H1 (cell line): ENCODE data around the gene VSTM4. TPM values are rescaled to one million over a fixed set of nuclear protein-coding genes. Genes with fewer than 3 reads are reported as not detected.

Experiments used
- CTCF ChIA-PET: fragments of 300-600 bp; sonication (Branson Sonifier 250); formaldehyde crosslinking; loops from one replicate; lab custom pipeline; 2021; ENCODE audit not compliant: partially characterized antibody; lab: Charles Lee
- POLR2A ChIA-PET: fragments of 300-600 bp; sonication (Branson Sonifier 250); formaldehyde crosslinking; loops from one replicate; lab custom pipeline; 2021; ENCODE audit warnings: inconsistent platforms; ENCODE audit not compliant: partially characterized antibody; lab: Charles Lee
- DNase-seq, 2 experiments: peaks; one replicate each; pipeline versions ENCODE4 v3.0.0 to v3.0.0-alpha.2; 2010 to 2022; ENCODE audit warnings: low spot score in 2 of 2, low read depth in 1 of 2, mixed read lengths in 1 of 2
- FAIRE-seq: peaks from 2 replicates; lab custom pipeline; 2011; peaks lifted over from hg19 to GRCh38; lab: Jason Lieb, UNC
- H2AFZ ChIP-seq: 2 replicates; pipeline ENCODE4 v1.8.1; 2012; ENCODE audit warnings: low read length, inconsistent platforms
- H2AK5ac ChIP-seq: 2 replicates; pipeline ENCODE4 v1.6.1; 2013; ENCODE audit warnings: low read depth, low read length
- H2BK120ac ChIP-seq: replicated peaks from 2 replicates; pipeline ENCODE3; 2013; ENCODE audit warnings: low read depth, low read length, inconsistent platforms
- H2BK12ac ChIP-seq: 2 replicates; pipeline ENCODE4 v1.6.1; 2013; ENCODE audit warnings: low read depth, low read length
- H2BK15ac ChIP-seq: 2 replicates; pipeline ENCODE4 v1.6.1; 2013; ENCODE audit warnings: low read length
- H2BK20ac ChIP-seq: 2 replicates; pipeline ENCODE4 v1.6.1; 2013; ENCODE audit warnings: low read length
- H2BK5ac ChIP-seq: 2 replicates; pipeline ENCODE4 v1.6.1; 2013; ENCODE audit warnings: low read depth, low read length
- H3K14ac ChIP-seq: 2 replicates; pipeline ENCODE4 v1.6.1; 2013; ENCODE audit warnings: inconsistent platforms; ENCODE audit not compliant: insufficient read length
- H3K18ac ChIP-seq: 2 replicates; pipeline ENCODE4 v1.6.1; 2013; ENCODE audit warnings: low read length; ENCODE audit errors: extremely low read depth
- H3K23ac ChIP-seq: 2 replicates; pipeline ENCODE4 v1.6.1; 2013; ENCODE audit warnings: inconsistent platforms; ENCODE audit not compliant: insufficient read length
- H3K23me2 ChIP-seq: 2 replicates; pipeline ENCODE4 v1.6.1; 2013; ENCODE audit warnings: low read depth, low read length
- H3K27ac ChIP-seq: 2 replicates; pipeline ENCODE4 v1.6.1; 2011; ENCODE audit warnings: low read depth, low read length, inconsistent platforms
- H3K27me3 ChIP-seq, 4 experiments: replicated peaks in 1 of 4; 1 replicate in 1 of 4; 2 replicates in 3 of 4; pipeline versions ENCODE4 v1.6.1 to v1.8.1; 2011 to 2013; ENCODE audit warnings: low read length in 3 of 4, mild to moderate bottlenecking in 3 of 4, inconsistent platforms in 2 of 4, mixed read lengths in 2 of 4, moderate library complexity in 1 of 4; ENCODE audit not compliant: control insufficient read depth in 3 of 4, insufficient read depth in 3 of 4; ENCODE audit errors: extremely low read depth in 1 of 4
- H3K36me3 ChIP-seq, 4 experiments: 2 replicates each; pipeline versions ENCODE4 v1.6.1 to v1.8.1; 2011 to 2013; ENCODE audit warnings: mild to moderate bottlenecking in 4 of 4, low read length in 3 of 4, moderate library complexity in 2 of 4, control low read depth in 1 of 4, inconsistent platforms in 1 of 4; ENCODE audit not compliant: insufficient read depth in 4 of 4, control insufficient read depth in 2 of 4
- H3K4ac ChIP-seq: replicated peaks from 2 replicates; pipeline ENCODE3; 2013; ENCODE audit warnings: low read length, low read depth, mixed read lengths, inconsistent platforms; ENCODE audit not compliant: insufficient read length
- H3K4me1 ChIP-seq, 4 experiments: replicated peaks in 1 of 4; 1 replicate in 1 of 4; 2 replicates in 3 of 4; pipeline versions ENCODE4 v1.6.1 to v1.8.1; 2011 to 2013; ENCODE audit warnings: low read length in 3 of 4, inconsistent platforms in 2 of 4, mixed read lengths in 1 of 4; ENCODE audit not compliant: insufficient read depth in 4 of 4, control insufficient read depth in 3 of 4
- H3K4me2 ChIP-seq, 2 experiments: 2 replicates each; pipeline versions ENCODE4 v1.6.1 to v1.8.1; 2011 to 2013; ENCODE audit warnings: low read depth in 2 of 2, low read length in 2 of 2, control low read depth in 1 of 2, inconsistent platforms in 1 of 2, mild to moderate bottlenecking in 1 of 2; ENCODE audit not compliant: insufficient read depth in 1 of 2
- H3K4me3 ChIP-seq, 4 experiments: fragments of 200-600, 300-600 bp in 1 of 4; sonication (generic), shearing (Covaris generic), sonication (Bioruptor Twin) in 1 of 4; 2 replicates each; pipeline versions ENCODE4 v1.5.1 to v1.8.1; 2011 to 2016; ENCODE audit warnings: low read length in 4 of 4, low read depth in 3 of 4, control low read depth in 2 of 4, inconsistent platforms in 2 of 4, mild to moderate bottlenecking in 2 of 4, mixed read lengths in 1 of 4, moderate library complexity in 1 of 4; ENCODE audit not compliant: insufficient read depth in 2 of 4; ENCODE audit errors: extremely low read depth in 1 of 4
- H3K56ac ChIP-seq: replicated peaks from 2 replicates; pipeline ENCODE3; 2013; ENCODE audit warnings: low read depth, mild to moderate bottlenecking, mixed read lengths, low read length, inconsistent platforms; ENCODE audit not compliant: insufficient read length
- H3K79me1 ChIP-seq: 2 replicates; pipeline ENCODE4 v1.6.1; 2013; ENCODE audit warnings: low read depth, low read length, control low read depth
- H3K79me2 ChIP-seq, 2 experiments: 2 replicates each; pipeline versions ENCODE4 v1.6.1 to v1.8.1; 2012 to 2013; ENCODE audit warnings: low read length in 2 of 2, mild to moderate bottlenecking in 2 of 2, inconsistent platforms in 1 of 2; ENCODE audit not compliant: insufficient read depth in 2 of 2, control insufficient read depth in 1 of 2
- H3K9ac ChIP-seq, 4 experiments: replicated peaks in 1 of 4; 1 replicate in 1 of 4; 2 replicates in 3 of 4; pipeline versions ENCODE4 v1.6.1 to v1.8.1; 2011 to 2013; ENCODE audit warnings: low read depth in 3 of 4, low read length in 3 of 4, control low read depth in 2 of 4, mild to moderate bottlenecking in 2 of 4, moderate library complexity in 2 of 4, inconsistent platforms in 1 of 4; ENCODE audit errors: extremely low read depth in 1 of 4
- H3K9me3 ChIP-seq, 2 experiments: 2 replicates each; pipeline versions ENCODE4 v1.6.1 to v1.8.1; 2012 to 2013; ENCODE audit warnings: mild to moderate bottlenecking in 2 of 2, moderate library complexity in 2 of 2, control low read depth in 1 of 2, inconsistent platforms in 1 of 2, low read depth in 1 of 2, low read length in 1 of 2, mixed read lengths in 1 of 2; ENCODE audit not compliant: insufficient read depth in 2 of 2
- H4K20me1 ChIP-seq, 2 experiments: replicated peaks in 1 of 2; 2 replicates each; pipeline versions ENCODE3 to v1.8.1; 2011 to 2013; ENCODE audit warnings: inconsistent platforms in 2 of 2, low read length in 2 of 2, mild to moderate bottlenecking in 1 of 2; ENCODE audit not compliant: insufficient read depth in 2 of 2, control insufficient read depth in 1 of 2
- H4K5ac ChIP-seq: 2 replicates; pipeline ENCODE4 v1.6.1; 2013; ENCODE audit warnings: low read length, low read depth, mixed read lengths, inconsistent platforms; ENCODE audit not compliant: insufficient read length
- H4K8ac ChIP-seq: 2 replicates; pipeline ENCODE4 v1.8.0; 2013; ENCODE audit warnings: mild to moderate bottlenecking, moderate library complexity, low read length, inconsistent platforms; ENCODE audit not compliant: insufficient read depth; ENCODE audit errors: extremely low read depth
- H4K91ac ChIP-seq: replicated peaks from 2 replicates; pipeline ENCODE3; 2013; ENCODE audit warnings: low read length, mixed read lengths, inconsistent platforms; ENCODE audit not compliant: insufficient read length
- CHD2 ChIP-seq: IDR thresholded peaks from 2 replicates; pipeline ENCODE4 v1.6.1; 2012; ENCODE audit warnings: low read length, improper control_type of control experiment
- FOSL1 ChIP-seq: IDR thresholded peaks from 2 replicates; pipeline ENCODE4 v1.6.1; 2011; ENCODE audit warnings: mild to moderate bottlenecking, low read depth, low read length, moderate library complexity; ENCODE audit not compliant: insufficient read depth
- JUN ChIP-seq: IDR thresholded peaks from 2 replicates; pipeline ENCODE4 v1.6.1; 2011; ENCODE audit warnings: low read depth, mild to moderate bottlenecking, improper control_type of control experiment, low read length
- JUND ChIP-seq: IDR thresholded peaks from 2 replicates; pipeline ENCODE4 v1.6.1; 2011; ENCODE audit warnings: mild to moderate bottlenecking, improper control_type of control experiment, low read length
- POLR2AphosphoS5 ChIP-seq: IDR thresholded peaks from 2 replicates; pipeline ENCODE4 v1.6.1; 2011; ENCODE audit warnings: low read depth, low read length
- SUZ12 ChIP-seq: fragments of 200-600 bp; sonication (generic); IDR thresholded peaks from 2 replicates; pipeline ENCODE4 v1.6.1; 2012; ENCODE audit warnings: mild to moderate bottlenecking, inconsistent platforms, low read length, moderate library complexity, mixed read lengths
- TBP ChIP-seq: IDR thresholded peaks from 2 replicates; pipeline ENCODE4 v1.6.1; 2011; ENCODE audit warnings: low read depth, low read length, improper control_type of control experiment
- WGBS, 2 experiments: shearing (Covaris generic) in 1 of 2; methylation state at CpG; one replicate each; pipeline versions ENCODE4 v1.1.6 to v1.1.7; 2013 to 2015; ENCODE audit warnings: low lambda C conversion rate in 2 of 2, mixed read lengths in 2 of 2, inconsistent platforms in 1 of 2, low coverage in 1 of 2, missing lambda C conversion rate in 1 of 2; ENCODE audit not compliant: insufficient replicate concordance in 2 of 2, insufficient coverage in 1 of 2, insufficient read length in 1 of 2; ENCODE audit errors: extremely low coverage in 1 of 2, missing lambda C conversion rate in 1 of 2; 5-methylcytosine and 5-hydroxymethylcytosine counted together
- polyA plus RNA-seq, 7 experiments: library from polyadenylated mRNA; depleted of rRNA in 3 of 7; stranded (reverse) in 5 of 7; unstranded in 2 of 7; fragments of >200 nt in 5 of 7; fragments of 200-250 nt in 2 of 7; gene quantifications; 1 replicate in 5 of 7; 2 replicates in 1 of 7; 4 replicates in 1 of 7; pipeline versions ENCODE4 v1.2.1 to v1.2.3, GENCODE V29; 2011 to 2013; ENCODE audit warnings: missing spikeins in 2 of 7, mixed read lengths in 2 of 7
- total RNA-seq: library from RNA; stranded (reverse); fragmentation: NEBNext Ultra II Directional; extraction: Animal tissue kit (Norgen Biotek cat#: 25700); gene quantifications from 2 replicates; pipeline ENCODE4 v1.2.1, GENCODE V29; 2021
- TF ChIP-seq, protein P1 (sequence below): IDR thresholded peaks from 2 replicates; pipeline ENCODE4 v1.6.1; 2011; ENCODE audit warnings: low read depth, mild to moderate bottlenecking, low read length; ENCODE audit not compliant: insufficient read depth
- TF ChIP-seq, protein P2 (sequence below): IDR thresholded peaks from 2 replicates; pipeline ENCODE4 v1.6.1; 2012; ENCODE audit warnings: inconsistent platforms
- TF ChIP-seq, protein P3 (sequence below): IDR thresholded peaks from 2 replicates; pipeline ENCODE4 v1.6.1; 2012; ENCODE audit warnings: low read length, inconsistent platforms

The VSTM4 gene
- total and polyA plus RNA-seq, 2 of the 8 experiments (the other 6 are each of a cell fraction or from before 2014, with no cell fraction given): 0.48 to 0.73 TPM

DNA sequence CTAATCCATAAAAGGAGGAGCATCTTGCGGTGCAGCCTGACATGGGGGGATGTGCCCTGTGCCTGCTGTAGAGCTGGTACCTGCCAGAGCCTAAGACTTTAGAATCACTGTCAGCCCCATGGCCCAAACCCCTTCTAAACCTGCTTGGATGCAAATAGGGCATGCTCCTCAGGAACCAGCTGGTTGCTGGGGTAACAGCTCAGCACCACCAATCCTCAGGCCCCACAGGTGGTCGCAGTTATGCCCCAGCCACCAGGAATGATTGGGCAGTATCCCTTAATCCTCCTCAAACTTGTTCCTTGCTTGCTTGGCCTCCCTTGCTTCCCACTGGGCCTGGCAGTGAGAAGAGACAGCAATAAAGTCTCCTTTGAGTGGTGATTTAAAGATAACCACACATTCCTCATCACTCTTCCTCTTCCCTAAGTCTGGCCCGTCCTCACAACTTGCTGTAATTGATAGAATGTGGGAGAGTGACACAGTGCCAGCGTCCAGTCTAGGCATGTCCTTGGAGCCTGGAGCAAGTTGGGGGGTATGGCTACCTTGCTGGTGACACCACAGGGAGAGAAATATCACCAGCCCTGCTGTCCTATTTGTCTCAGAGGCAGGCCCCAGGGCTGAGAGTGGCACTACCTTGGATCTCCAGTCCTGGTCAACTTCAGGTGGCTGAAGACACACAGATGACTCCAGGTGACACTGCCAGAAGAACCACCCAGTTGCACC lies 43.0 kb downstream of the VSTM4 start:
- no peak for FAIRE-seq
- Histone ChIP-seq H3K79me2 (no peaks in the 10 kb centered on the region), H3K4me3 (no peak overlapping the region), H3K27ac (no peak overlapping the region), H3K23ac (no peak overlapping the region), H3K9me3 (no peaks in the 10 kb centered on the region; a peak in 1 of 4 replicates), H3K23me2 (no peaks in the 10 kb centered on the region), H3K4ac (no peak overlapping the region), H3K9ac (no peak overlapping the region), H2AFZ (no peak overlapping the region), H3K4me2 (no peak overlapping the region), H3K27me3 (no peaks in the 10 kb centered on the region), H4K5ac (no peak overlapping the region), H2BK120ac (no peak overlapping the region), H3K56ac (no peak overlapping the region), H4K20me1 (no peaks in the 10 kb centered on the region), H3K18ac (no peak overlapping the region), H3K14ac (no peak overlapping the region), H2AK5ac (no peak overlapping the region), H2BK20ac (no peak overlapping the region), H3K36me3 (no peaks in the 10 kb centered on the region), H4K8ac (no peak overlapping the region), H4K91ac (no peak overlapping the region), H2BK5ac (no peak overlapping the region), H3K4me1 (no peaks in the 10 kb centered on the region), H3K79me1 (no peaks in the 10 kb centered on the region), H2BK15ac (no peak overlapping the region), H2BK12ac (no peak overlapping the region)
- ChIA-PET CTCF (no interaction called here), POLR2A (no interaction called here)
- DNase-seq: peak in 1 of 2 experiments; percentile 20
- 85% methylated on average over 4 of the region's 4 CpGs; no CpG with 5 or more reads in 1 of the 2 experiments for WGBS, 2 experiments
- TF ChIP-seq TBP: no peak
- TF ChIP-seq, protein P1, sequence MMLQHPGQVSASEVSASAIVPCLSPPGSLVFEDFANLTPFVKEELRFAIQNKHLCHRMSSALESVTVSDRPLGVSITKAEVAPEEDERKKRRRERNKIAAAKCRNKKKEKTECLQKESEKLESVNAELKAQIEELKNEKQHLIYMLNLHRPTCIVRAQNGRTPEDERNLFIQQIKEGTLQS: no peak
- TF ChIP-seq CHD2: no peak
- TF ChIP-seq JUND: no peak
- no peak for TF ChIP-seq JUN
- TF ChIP-seq, protein P2, sequence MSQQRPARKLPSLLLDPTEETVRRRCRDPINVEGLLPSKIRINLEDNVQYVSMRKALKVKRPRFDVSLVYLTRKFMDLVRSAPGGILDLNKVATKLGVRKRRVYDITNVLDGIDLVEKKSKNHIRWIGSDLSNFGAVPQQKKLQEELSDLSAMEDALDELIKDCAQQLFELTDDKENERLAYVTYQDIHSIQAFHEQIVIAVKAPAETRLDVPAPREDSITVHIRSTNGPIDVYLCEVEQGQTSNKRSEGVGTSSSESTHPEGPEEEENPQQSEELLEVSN: no peak
- TF ChIP-seq SUZ12: no peak
- no peak for TF ChIP-seq FOSL1
- no peak for TF ChIP-seq POLR2AphosphoS5
- TF ChIP-seq, protein P3, sequence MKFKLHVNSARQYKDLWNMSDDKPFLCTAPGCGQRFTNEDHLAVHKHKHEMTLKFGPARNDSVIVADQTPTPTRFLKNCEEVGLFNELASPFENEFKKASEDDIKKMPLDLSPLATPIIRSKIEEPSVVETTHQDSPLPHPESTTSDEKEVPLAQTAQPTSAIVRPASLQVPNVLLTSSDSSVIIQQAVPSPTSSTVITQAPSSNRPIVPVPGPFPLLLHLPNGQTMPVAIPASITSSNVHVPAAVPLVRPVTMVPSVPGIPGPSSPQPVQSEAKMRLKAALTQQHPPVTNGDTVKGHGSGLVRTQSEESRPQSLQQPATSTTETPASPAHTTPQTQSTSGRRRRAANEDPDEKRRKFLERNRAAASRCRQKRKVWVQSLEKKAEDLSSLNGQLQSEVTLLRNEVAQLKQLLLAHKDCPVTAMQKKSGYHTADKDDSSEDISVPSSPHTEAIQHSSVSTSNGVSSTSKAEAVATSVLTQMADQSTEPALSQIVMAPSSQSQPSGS: no peak
